Testis (tissue), 2 donors: ENCODE results near the gene TNRC6A.

ENCODE experiments used
- POLR2A ChIP-seq: fragments of 450-650 bp; IDR thresholded peaks from one replicate; pipeline ENCODE4 v1.6.1; 2017; ENCODE audit warnings: antibody characterized with exemption, mild to moderate bottlenecking, moderate library complexity
- TF ChIP-seq, protein P1 (sequence below), 3 experiments: fragments of 450-650 bp in 2 of 3; fragments of 200-600 bp in 1 of 3; sonication (generic) in 1 of 3; IDR thresholded peaks; one replicate each; pipeline ENCODE4 v1.5.1; 2016 to 2019; ENCODE audit warnings: antibody characterized with exemption in 3 of 3, mild to moderate bottlenecking in 2 of 3, moderate library complexity in 1 of 3

DNA sequence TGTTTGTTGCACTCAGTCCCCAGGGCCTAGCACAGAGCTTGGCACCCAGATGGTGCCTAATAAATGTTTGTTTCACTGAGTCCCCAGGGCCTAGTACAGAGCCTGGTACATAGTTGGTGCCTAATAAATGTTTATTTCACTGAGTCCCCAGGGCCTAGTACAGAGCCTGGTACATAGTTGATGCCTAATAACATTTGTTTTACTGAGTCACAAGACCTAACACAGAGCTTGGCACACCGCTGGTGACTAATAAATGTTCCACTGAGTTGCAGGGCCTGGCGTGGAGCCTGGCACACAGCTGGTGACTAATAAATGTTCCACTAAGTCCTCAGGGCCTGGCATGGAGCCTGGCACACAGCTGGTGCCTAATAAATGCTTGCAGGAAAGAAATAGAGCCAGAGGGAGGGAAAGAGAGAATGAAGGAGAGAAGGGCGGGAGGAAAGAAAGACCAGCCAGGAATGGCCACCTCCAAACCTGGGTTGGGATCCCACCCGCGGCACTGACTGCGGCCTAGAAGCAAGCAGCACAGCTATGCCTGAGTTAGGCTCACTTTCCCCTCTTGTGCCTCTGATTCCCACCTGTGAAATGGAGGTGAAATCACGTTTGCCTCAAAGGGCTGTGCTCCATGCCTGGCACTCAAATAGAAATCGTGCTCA, 123.8 kb downstream of the TNRC6A start:
- TF ChIP-seq, protein P1, sequence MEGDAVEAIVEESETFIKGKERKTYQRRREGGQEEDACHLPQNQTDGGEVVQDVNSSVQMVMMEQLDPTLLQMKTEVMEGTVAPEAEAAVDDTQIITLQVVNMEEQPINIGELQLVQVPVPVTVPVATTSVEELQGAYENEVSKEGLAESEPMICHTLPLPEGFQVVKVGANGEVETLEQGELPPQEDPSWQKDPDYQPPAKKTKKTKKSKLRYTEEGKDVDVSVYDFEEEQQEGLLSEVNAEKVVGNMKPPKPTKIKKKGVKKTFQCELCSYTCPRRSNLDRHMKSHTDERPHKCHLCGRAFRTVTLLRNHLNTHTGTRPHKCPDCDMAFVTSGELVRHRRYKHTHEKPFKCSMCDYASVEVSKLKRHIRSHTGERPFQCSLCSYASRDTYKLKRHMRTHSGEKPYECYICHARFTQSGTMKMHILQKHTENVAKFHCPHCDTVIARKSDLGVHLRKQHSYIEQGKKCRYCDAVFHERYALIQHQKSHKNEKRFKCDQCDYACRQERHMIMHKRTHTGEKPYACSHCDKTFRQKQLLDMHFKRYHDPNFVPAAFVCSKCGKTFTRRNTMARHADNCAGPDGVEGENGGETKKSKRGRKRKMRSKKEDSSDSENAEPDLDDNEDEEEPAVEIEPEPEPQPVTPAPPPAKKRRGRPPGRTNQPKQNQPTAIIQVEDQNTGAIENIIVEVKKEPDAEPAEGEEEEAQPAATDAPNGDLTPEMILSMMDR (IDR thresholded peaks at IDR 0.05), result no peak
- no peak for TF ChIP-seq POLR2A
